ENCODE data around the gene PNKD. TPM values are rescaled to one million over a fixed set of nuclear protein-coding genes. Genes with fewer than 3 reads are reported as not detected.
A peak's percentile ranks its signal among the peaks of the same experiment; 100 is the strongest.

The PNKD gene
- total and polyA plus RNA-seq, 2 of the 8 experiments (the other 6 are each of a cell fraction or from before 2014, with no cell fraction given), result 43.9 to 65.4 TPM

- H2AFZ ChIP-seq (ENCODE audit: low read length), result no peak overlapping the region; the same call in 1 of the 2 replicates
- H3K9me3 ChIP-seq (ENCODE audit: insufficient read depth in 2 of 2, low read depth in 1 of 2, low read length in 1 of 2), result no peaks in the 10 kb centered on the region
- no peak overlapping the region for H2BK12ac ChIP-seq (ENCODE audit: low read depth, low read length)
- WGBS, 2 experiments (ENCODE audit: extremely low coverage in 1 of 2, insufficient coverage in 1 of 2, insufficient read length in 1 of 2, insufficient replicate concordance in 2 of 2, low coverage in 1 of 2, low lambda C conversion rate in 2 of 2, missing lambda C conversion rate in 1 of 2), result 79% methylated on average over 21 of the region's 21 CpGs; no CpG with 5 or more reads in 1 of the 2 experiments
- H3K9ac ChIP-seq (replicated peaks in 1 of 4; ENCODE audit: extremely low read depth in 1 of 4, low read depth in 3 of 4, low read length in 3 of 4), result no peak overlapping the region; a peak in 1 of 7 replicates
- peak overlapping the region; percentile 65 for H4K91ac ChIP-seq (replicated peaks; ENCODE audit: insufficient read length, low read length)
- H3K4me3 ChIP-seq (ENCODE audit: extremely low read depth in 1 of 4, insufficient read depth in 2 of 4, low read depth in 3 of 4, low read length in 4 of 4), result peak overlapping the region; percentile 49 to 71 (median 56); a peak in 7 of 8 replicates
- peaks cover 0 to 3% (median 0%) of the 10 kb centered on the region in 4 experiments; a peak in 3 of 7 replicates for H3K4me1 ChIP-seq (replicated peaks in 1 of 4; ENCODE audit: control insufficient read depth in 3 of 4, insufficient read depth in 4 of 4, low read length in 3 of 4)
- TF ChIP-seq SIRT6 (IDR thresholded peaks at IDR 0.05; ENCODE audit: low read length), result no peak
- TF ChIP-seq KDM1A (IDR thresholded peaks at IDR 0.05; ENCODE audit: borderline replicate concordance, low read length), result peak; percentile 98
- no peak for TF ChIP-seq SRF (IDR thresholded peaks at IDR 0.05; ENCODE audit: low read depth, low read length)
- TF ChIP-seq JUND (IDR thresholded peaks at IDR 0.05; ENCODE audit: low read length), result no peak
- peak in 1 of 2 experiments; percentile 86; a peak in 1 of 4 replicates for TF ChIP-seq HDAC2 (IDR thresholded peaks at IDR 0.05; ENCODE audit: borderline replicate concordance in 1 of 2, low read depth in 2 of 2, low read length in 2 of 2)
- no peak overlapping the region for H4K8ac ChIP-seq (ENCODE audit: extremely low read depth, insufficient read depth, low read length)
- no peak overlapping the region for H2BK5ac ChIP-seq (ENCODE audit: low read depth, low read length)
- H2BK15ac ChIP-seq (ENCODE audit: low read length), result no peak overlapping the region; the same call in 1 of the 2 replicates
- H3K79me2 ChIP-seq (ENCODE audit: control insufficient read depth in 1 of 2, insufficient read depth in 2 of 2, low read length in 2 of 2), result no peaks in the 10 kb centered on the region
- no peak overlapping the region for H2AK5ac ChIP-seq (ENCODE audit: low read depth, low read length)
- H2BK20ac ChIP-seq (ENCODE audit: low read length), result no peak overlapping the region
- H3K36me3 ChIP-seq (ENCODE audit: control insufficient read depth in 2 of 4, insufficient read depth in 4 of 4, low read length in 3 of 4), result no peaks in the 10 kb centered on the region
- POLR2A ChIA-PET (ENCODE audit: partially characterized antibody), result interaction anchor here (0.8 to 1.9 kb wide), 6 partner anchors 9 to 98 kb away, joined by 3 to 15 read pairs (median 4); partner anchors contain the start of genes AAMP, CATIP and PNKD
- H3K56ac ChIP-seq (replicated peaks; ENCODE audit: insufficient read length, low read depth, low read length), result no peak overlapping the region
- H4K5ac ChIP-seq (ENCODE audit: insufficient read length, low read depth, low read length), result peak overlapping the region; percentile 15
- no peak for DNase-seq (ENCODE audit: low read depth in 1 of 2, low spot score in 2 of 2)
- H3K14ac ChIP-seq (ENCODE audit: insufficient read length), result peak overlapping the region; percentile 45
- no peak for FAIRE-seq
- no peaks in the 10 kb centered on the region for H4K20me1 ChIP-seq (replicated peaks in 1 of 2; ENCODE audit: control insufficient read depth in 1 of 2, insufficient read depth in 2 of 2, low read length in 2 of 2)
- no peaks in the 10 kb centered on the region for H3K79me1 ChIP-seq (ENCODE audit: low read depth, low read length)
- H2BK120ac ChIP-seq (replicated peaks; ENCODE audit: low read depth, low read length), result no peak overlapping the region
- no peaks in the 10 kb centered on the region for H3K27me3 ChIP-seq (replicated peaks in 1 of 4; ENCODE audit: control insufficient read depth in 3 of 4, extremely low read depth in 1 of 4, insufficient read depth in 3 of 4, low read length in 3 of 4)
- H3K18ac ChIP-seq (ENCODE audit: extremely low read depth, low read length), result no peak overlapping the region
- H3K27ac ChIP-seq (ENCODE audit: low read depth, low read length), result no peak overlapping the region
- CTCF ChIA-PET (ENCODE audit: partially characterized antibody), result interaction anchor here (1.0 to 3.9 kb wide), 8 partner anchors 9 to 97 kb away, joined by 5 to 19 read pairs (median 6); partner anchors contain the start of gene CATIP
- H3K23me2 ChIP-seq (ENCODE audit: low read depth, low read length), result peaks cover 7% of the 10 kb centered on the region; the same call in 1 of the 2 replicates
- no peak overlapping the region for H3K23ac ChIP-seq (ENCODE audit: insufficient read length)
- H3K4ac ChIP-seq (replicated peaks; ENCODE audit: insufficient read length, low read depth, low read length), result peak overlapping the region; percentile 14
- H3K4me2 ChIP-seq (ENCODE audit: insufficient read depth in 1 of 2, low read depth in 2 of 2, low read length in 2 of 2), result peak overlapping the region; percentile 68 to 79
These were observed 97.8 kb downstream of the PNKD start for GRCh38 chr2:218368150-218368528.
